GM12878 (cell line): ENCODE results near the gene POLDIP3. TPM values are rescaled to one million over a fixed set of nuclear protein-coding genes. Genes with fewer than 3 reads are reported as not detected.

Experiments used
- ATAC-seq: fragments of 200-7000 bp; cut with Tn5 transposase; 3 replicates; pipeline ENCODE4 v1.9.1; 2020; ENCODE audit warnings: mild to moderate bottlenecking, moderate library complexity
- BruUV-seq: library from RNA; stranded (reverse); fragments of 400-500 nt; replicated peaks from 2 replicates; lab custom pipeline; 2021; lab: Mats Ljungman, UMichigan
- CTCF ChIA-PET: fragments of 300-600 bp; sonication (Branson Sonifier 250); formaldehyde crosslinking; extraction: SDS; loops from one replicate; lab custom pipeline; 2021; ENCODE audit warnings: inconsistent platforms; lab: Yijun Ruan, JAX
- POLR2A ChIA-PET: fragments of 350-600 bp; formaldehyde crosslinking; extraction: SDS; loops from one replicate; lab custom pipeline; 2021; ENCODE audit warnings: inconsistent platforms; lab: Charles Lee
- RAD21 ChIA-PET: fragments of 300-600 bp; sonication (Branson Sonifier 250); formaldehyde crosslinking; loops from one replicate; lab custom pipeline; 2023; ENCODE audit warnings: antibody characterized with exemption; ENCODE audit not compliant: unreplicated experiment; lab: Charles Lee
- SMC1A ChIA-PET: fragments of 300-600 bp; sonication (Branson Sonifier 250); formaldehyde crosslinking; loops from one replicate; lab custom pipeline; 2023; ENCODE audit not compliant: unreplicated experiment, uncharacterized antibody; lab: Charles Lee
- DNase-seq: peaks from one replicate; pipeline ENCODE4 v3.0.0-alpha.2; 2011; ENCODE audit warnings: low read depth, low spot score
- FAIRE-seq: peaks from 3 replicates; lab custom pipeline; 2011; peaks lifted over from hg19 to GRCh38; lab: Jason Lieb, UNC
- H2AFZ ChIP-seq: 2 replicates; pipeline ENCODE4 v1.6.0; 2011; ENCODE audit warnings: low read depth, low read length, control low read depth; ENCODE audit not compliant: control insufficient read depth
- H3K27ac ChIP-seq: 2 replicates; pipeline ENCODE4 v1.5.1; 2011; ENCODE audit warnings: control low read depth; ENCODE audit not compliant: control insufficient read depth, insufficient read depth
- H3K27me3 ChIP-seq, 2 experiments: replicated peaks in 1 of 2; 2 replicates each; pipeline versions ENCODE4 v1.6.0 to v1.6.1; 2011; ENCODE audit warnings: low read length in 1 of 2; ENCODE audit not compliant: control insufficient read depth in 2 of 2, insufficient read depth in 2 of 2
- H3K36me3 ChIP-seq, 2 experiments: 2 replicates each; pipeline ENCODE4 v1.5.1; 2011; ENCODE audit warnings: low read length in 1 of 2; ENCODE audit not compliant: control insufficient read depth in 2 of 2, insufficient read depth in 2 of 2
- H3K4me1 ChIP-seq: 2 replicates; pipeline ENCODE4 v1.6.1; 2011; ENCODE audit warnings: mild to moderate bottlenecking, low read length, moderate library complexity, mixed read lengths; ENCODE audit not compliant: control insufficient read depth, insufficient read depth
- H3K4me2 ChIP-seq: 2 replicates; pipeline ENCODE4 v1.6.0; 2011; ENCODE audit warnings: control low read depth; ENCODE audit not compliant: control insufficient read depth, insufficient read depth
- H3K4me3 ChIP-seq: fragments of 200-600 bp; sonication (generic); 2 replicates; pipeline ENCODE4 v1.5.1; 2016
- H3K79me2 ChIP-seq: 2 replicates; pipeline ENCODE4 v1.6.0; 2011; ENCODE audit warnings: low read length; ENCODE audit not compliant: control insufficient read depth, insufficient read depth
- H3K9ac ChIP-seq: 2 replicates; pipeline ENCODE4 v1.8.0; 2011; ENCODE audit warnings: low read length, control low read depth, mixed read lengths; ENCODE audit not compliant: control insufficient read depth, insufficient read depth
- H3K9me3 ChIP-seq: replicated peaks from 3 replicates; pipeline ENCODE4 v1.5.1; 2011; ENCODE audit warnings: mild to moderate bottlenecking, low read length; ENCODE audit not compliant: control insufficient read depth, insufficient read depth
- H4K20me1 ChIP-seq: 2 replicates; pipeline ENCODE4 v1.6.0; 2011; ENCODE audit not compliant: control insufficient read depth, insufficient read depth
- CBX3 ChIP-seq: fragments of 200-600 bp; sonication (generic); IDR thresholded peaks from 2 replicates; pipeline ENCODE4 v1.6.1; 2016; ENCODE audit warnings: low read depth, borderline replicate concordance
- CEBPB ChIP-seq, 2 experiments: fragments of 150-350 bp in 1 of 2; IDR thresholded peaks; 2 replicates each; pipeline ENCODE4 v1.6.1; 2012 to 2014; ENCODE audit warnings: low read depth in 2 of 2, low read length in 2 of 2, borderline replicate concordance in 1 of 2, inconsistent platforms in 1 of 2
- CUX1 ChIP-seq: IDR thresholded peaks from 2 replicates; pipeline ENCODE4 v1.6.1; 2012; ENCODE audit warnings: improper control_type of control experiment, low read depth, low read length; ENCODE audit not compliant: insufficient replicate concordance
- E4F1 ChIP-seq: fragments of 450-650 bp; IDR thresholded peaks from 2 replicates; pipeline ENCODE4 v1.6.1; 2018; ENCODE audit warnings: borderline replicate concordance, mild to moderate bottlenecking; ENCODE audit not compliant: partially characterized antibody
- KLF5 ChIP-seq: fragments of 450-650 bp; IDR thresholded peaks from 2 replicates; pipeline ENCODE4 v1.6.1; 2014; ENCODE audit warnings: mild to moderate bottlenecking; ENCODE audit not compliant: partially characterized antibody
- PAX5 ChIP-seq: IDR thresholded peaks from 2 replicates; pipeline ENCODE4 v1.6.1; 2011; ENCODE audit warnings: low read depth, low read length, borderline replicate concordance
- PAX8 ChIP-seq: fragments of 450-650 bp; IDR thresholded peaks from 2 replicates; pipeline ENCODE4 v1.6.1; 2017; ENCODE audit warnings: mild to moderate bottlenecking, moderate library complexity
- RAD21 ChIP-seq: IDR thresholded peaks from 2 replicates; pipeline ENCODE4 v1.6.1; 2011; ENCODE audit warnings: mild to moderate bottlenecking, low read depth, low read length, moderate library complexity; ENCODE audit not compliant: insufficient read depth
- SMAD5 ChIP-seq: IDR thresholded peaks from 2 replicates; pipeline ENCODE4 v1.6.1; 2016; ENCODE audit warnings: antibody characterized with exemption, low read depth
- TARDBP ChIP-seq: IDR thresholded peaks from 2 replicates; pipeline ENCODE4 v1.6.1; 2016; ENCODE audit warnings: borderline replicate concordance
- ZNF207 ChIP-seq: fragments of 450-650 bp; IDR thresholded peaks from 2 replicates; pipeline ENCODE4 v1.6.1; 2014; ENCODE audit warnings: antibody characterized with exemption, mild to moderate bottlenecking, borderline replicate concordance
- ZNF217 ChIP-seq: fragments of 450-650 bp; IDR thresholded peaks from 2 replicates; pipeline ENCODE4 v1.6.1; 2017; ENCODE audit warnings: antibody characterized with exemption, mild to moderate bottlenecking
- ZNF384 ChIP-seq: IDR thresholded peaks from 2 replicates; pipeline ENCODE4 v1.6.1; 2012; ENCODE audit warnings: low read depth, mild to moderate bottlenecking, low read length, improper control_type of control experiment, borderline replicate concordance
- WGBS: methylation state at CpG from one replicate; pipeline ENCODE4 v1.1.6; 2016; ENCODE audit warnings: low lambda C conversion rate; ENCODE audit not compliant: insufficient replicate concordance, insufficient coverage; ENCODE audit errors: missing lambda C conversion rate; 5-methylcytosine and 5-hydroxymethylcytosine counted together
- in situ Hi-C: fragments of 300-500 bp; cut with MboI; formaldehyde crosslinking; loops from 9 replicates; pipeline ENCODE4 v1.14.3; 2018; ENCODE audit warnings: mixed read lengths
- intact Hi-C: fragments of 100-400 bp; cut with micrococcal nuclease; formaldehyde crosslinking; loops from one replicate; pipeline ENCODE4 v1.14.2; 2022; ENCODE audit not compliant: unreplicated experiment
- polyA plus RNA-seq, 11 experiments: library from polyadenylated mRNA; depleted of rRNA in 4 of 11; unstranded in 6 of 11; stranded (reverse) in 5 of 11; fragments of >200 nt; fragmentation: Nextera tagmentation in 4 of 11; fragmentation: Illumina TruSeq in 1 of 11; extraction: Ambion mirVana in 4 of 11; extraction: Trizol in 1 of 11; gene quantifications; 1 replicate in 1 of 11; 2 replicates in 10 of 11; pipeline versions ENCODE4 v1.2.1 to v1.2.3, GENCODE V29; 2011 to 2016; ENCODE audit warnings: inconsistent platforms in 2 of 11, missing spikeins in 2 of 11, low read depth in 1 of 11
- total RNA-seq, 4 experiments: library from RNA; depleted of rRNA in 3 of 4; stranded (reverse); fragments of >200 nt in 3 of 4; fragmentation: Illumina TruSeq in 1 of 4; extraction: Trizol in 1 of 4; gene quantifications; 2 replicates each; pipeline versions ENCODE4 v1.2.1 to v1.2.3, GENCODE V29; 2013 to 2021

Gene POLDIP3
- total and polyA plus RNA-seq, 10 of the 15 experiments (the other 5 are each of a cell fraction or from before 2014, with no cell fraction given), result 14.8 to 60.2 (median 49.5) TPM

GRCh38 chr22:42612336-42612735, 2.3 kb downstream of the POLDIP3 start (continued):
- no peak for TF ChIP-seq CUX1
- no peak for TF ChIP-seq ZNF207
- no peak for TF ChIP-seq PAX5
- TF ChIP-seq CBX3, result no peak

GRCh38 chr22:42611051-42611450, 3.6 kb downstream of the POLDIP3 start:
- Histone ChIP-seq H3K4me2 (peak overlapping the region; percentile 73; the same call in 1 of the 2 replicates), H4K20me1 (peaks cover 14% of the 10 kb centered on the region; the same call in 1 of the 2 replicates), H3K4me3 (no peak overlapping the region), H3K36me3 (peaks cover 3 to 12% of the 10 kb centered on the region in 2 experiments; a peak in 3 of 4 replicates), H3K27me3 (no peaks in the 10 kb centered on the region), H3K9me3 (no peaks in the 10 kb centered on the region), H3K27ac (no peak overlapping the region), H3K79me2 (peaks cover 65% of the 10 kb centered on the region), H2AFZ (no peak overlapping the region), H3K4me1 (peaks cover 17% of the 10 kb centered on the region), H3K9ac (no peak overlapping the region)
- DNase-seq (no peak), FAIRE-seq (no peak), ATAC-seq (no peak)
- ChIA-PET CTCF (interaction anchor here (1.6 to 4.0 kb wide), 3 partner anchors 12 to 168 kb away, joined by 4 to 21 read pairs (median 4); no protein-coding TSS in a partner anchor), POLR2A (no interaction called here), SMC1A (interaction anchor here (1.4 to 2.1 kb wide), 2 partner anchors 13 to 29 kb away, joined by 4 to 5 read pairs; no protein-coding TSS in a partner anchor), RAD21 (no interaction called here)
- BruUV-seq, result no TSS peak
- intact Hi-C loops (loop anchor here (5.0 to 10.0 kb wide), 4 partner anchors 84 to 516 kb away; partner anchors contain the start of genes NDUFA6 and TTLL1), in situ Hi-C loops (no loop called here)
- WGBS, result no CpG with 5 or more reads among the region's 1 CpG
- TF ChIP-seq RAD21 (no peak), KLF5 (no peak), PAX5 (no peak), SMAD5 (no peak), PAX8 (no peak), CEBPB (IDR thresholded peaks at IDR 0.05; ENCODE audit: borderline replicate concordance in 1 of 2, low read depth in 2 of 2, low read length in 2 of 2) (no peak), ZNF384 (no peak), ZNF217 (no peak), E4F1 (no peak), TARDBP (no peak)
- TF ChIP-seq, all 136 proteins: peak for 0
